ENCODE results near the gene PLA2R1.
"Not testable (repeated sequence)": the region's sequence is repeated elsewhere in the genome, so short reads cannot be mapped to it uniquely, and the experiment has no call there.

DNA sequence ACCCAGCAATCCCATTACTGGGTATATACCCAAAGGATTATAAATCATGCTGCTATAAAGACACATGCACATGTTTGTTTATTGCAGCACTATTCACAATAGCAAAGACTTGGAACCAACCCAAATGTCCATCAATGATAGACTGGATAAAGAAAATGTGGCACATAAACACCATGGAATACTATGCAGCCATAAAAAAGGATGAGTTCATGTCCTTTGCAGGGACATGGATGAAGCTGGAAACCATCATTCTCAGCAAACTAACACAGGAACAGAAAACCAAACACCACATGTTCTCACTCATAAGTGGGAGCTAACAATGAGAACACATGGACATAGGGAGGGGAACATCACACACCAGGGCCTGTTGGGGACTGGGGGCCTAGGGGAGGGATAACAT lies 99.9 kb downstream of the PLA2R1 start:
- TF ChIP-seq POLR2AphosphoS5 (IDR thresholded peaks at IDR 0.05): not testable (repeated sequence)
- TF ChIP-seq, protein P1, sequence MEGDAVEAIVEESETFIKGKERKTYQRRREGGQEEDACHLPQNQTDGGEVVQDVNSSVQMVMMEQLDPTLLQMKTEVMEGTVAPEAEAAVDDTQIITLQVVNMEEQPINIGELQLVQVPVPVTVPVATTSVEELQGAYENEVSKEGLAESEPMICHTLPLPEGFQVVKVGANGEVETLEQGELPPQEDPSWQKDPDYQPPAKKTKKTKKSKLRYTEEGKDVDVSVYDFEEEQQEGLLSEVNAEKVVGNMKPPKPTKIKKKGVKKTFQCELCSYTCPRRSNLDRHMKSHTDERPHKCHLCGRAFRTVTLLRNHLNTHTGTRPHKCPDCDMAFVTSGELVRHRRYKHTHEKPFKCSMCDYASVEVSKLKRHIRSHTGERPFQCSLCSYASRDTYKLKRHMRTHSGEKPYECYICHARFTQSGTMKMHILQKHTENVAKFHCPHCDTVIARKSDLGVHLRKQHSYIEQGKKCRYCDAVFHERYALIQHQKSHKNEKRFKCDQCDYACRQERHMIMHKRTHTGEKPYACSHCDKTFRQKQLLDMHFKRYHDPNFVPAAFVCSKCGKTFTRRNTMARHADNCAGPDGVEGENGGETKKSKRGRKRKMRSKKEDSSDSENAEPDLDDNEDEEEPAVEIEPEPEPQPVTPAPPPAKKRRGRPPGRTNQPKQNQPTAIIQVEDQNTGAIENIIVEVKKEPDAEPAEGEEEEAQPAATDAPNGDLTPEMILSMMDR (IDR thresholded peaks at IDR 0.05): not testable (repeated sequence)
